ENCODE data around the gene CPNE4. TPM values are rescaled to one million over a fixed set of nuclear protein-coding genes. Genes with fewer than 3 reads are reported as not detected.
"Not testable (repeated sequence)": the region's sequence is repeated elsewhere in the genome, so short reads cannot be mapped to it uniquely, and the experiment has no call there.

The CPNE4 gene
- total RNA-seq, 1 experiment from 2014 or later: 31.1 TPM

DNA sequence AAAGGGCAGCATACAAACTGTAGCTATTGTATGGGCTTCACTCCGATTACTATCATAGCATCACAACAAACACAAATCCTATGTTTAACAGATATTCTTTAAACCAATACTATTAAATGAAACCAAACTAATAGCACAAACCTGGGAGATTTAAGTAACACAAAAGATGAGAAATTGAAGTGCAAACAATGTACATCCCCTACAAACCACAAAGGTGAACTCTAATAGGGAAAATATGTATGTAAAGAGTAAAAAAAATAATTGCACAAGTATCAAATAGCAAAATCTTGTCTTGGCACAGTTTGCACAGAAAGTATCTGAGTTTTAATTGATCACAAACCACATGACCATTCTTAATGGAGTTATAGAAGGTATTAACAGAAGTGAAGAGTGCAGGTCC lies 138.5 kb downstream of the CPNE4 start:
- Mint-ChIP-seq H3K27me3 (ENCODE audit: unreplicated experiment) (no peaks in the 10 kb centered on the region), H3K27ac (ENCODE audit: unreplicated experiment) (no peak overlapping the region), H3K4me1 (ENCODE audit: low read depth, unreplicated experiment) (no peaks in the 10 kb centered on the region), H3K4me3 (ENCODE audit: low read depth, unreplicated experiment) (no peak overlapping the region), H3K9me3 (ENCODE audit: low read depth, unreplicated experiment) (no peaks in the 10 kb centered on the region), H3K36me3 (ENCODE audit: insufficient read depth, unreplicated experiment) (no peaks in the 10 kb centered on the region)
- intact Hi-C loops (cut with micrococcal nuclease; ENCODE audit: unreplicated experiment): loop anchor here (5.0 kb wide), 1 partner anchor 316 kb away; no protein-coding TSS in a partner anchor
- TF ChIP-seq, protein P1, sequence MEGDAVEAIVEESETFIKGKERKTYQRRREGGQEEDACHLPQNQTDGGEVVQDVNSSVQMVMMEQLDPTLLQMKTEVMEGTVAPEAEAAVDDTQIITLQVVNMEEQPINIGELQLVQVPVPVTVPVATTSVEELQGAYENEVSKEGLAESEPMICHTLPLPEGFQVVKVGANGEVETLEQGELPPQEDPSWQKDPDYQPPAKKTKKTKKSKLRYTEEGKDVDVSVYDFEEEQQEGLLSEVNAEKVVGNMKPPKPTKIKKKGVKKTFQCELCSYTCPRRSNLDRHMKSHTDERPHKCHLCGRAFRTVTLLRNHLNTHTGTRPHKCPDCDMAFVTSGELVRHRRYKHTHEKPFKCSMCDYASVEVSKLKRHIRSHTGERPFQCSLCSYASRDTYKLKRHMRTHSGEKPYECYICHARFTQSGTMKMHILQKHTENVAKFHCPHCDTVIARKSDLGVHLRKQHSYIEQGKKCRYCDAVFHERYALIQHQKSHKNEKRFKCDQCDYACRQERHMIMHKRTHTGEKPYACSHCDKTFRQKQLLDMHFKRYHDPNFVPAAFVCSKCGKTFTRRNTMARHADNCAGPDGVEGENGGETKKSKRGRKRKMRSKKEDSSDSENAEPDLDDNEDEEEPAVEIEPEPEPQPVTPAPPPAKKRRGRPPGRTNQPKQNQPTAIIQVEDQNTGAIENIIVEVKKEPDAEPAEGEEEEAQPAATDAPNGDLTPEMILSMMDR (IDR thresholded peaks at IDR 0.05; ENCODE audit: unreplicated experiment): no peak
- no TSS peak for BruUV-seq (replicated peaks)
- CTCF ChIA-PET: no interaction called here
- no peak for DNase-seq

DNA sequence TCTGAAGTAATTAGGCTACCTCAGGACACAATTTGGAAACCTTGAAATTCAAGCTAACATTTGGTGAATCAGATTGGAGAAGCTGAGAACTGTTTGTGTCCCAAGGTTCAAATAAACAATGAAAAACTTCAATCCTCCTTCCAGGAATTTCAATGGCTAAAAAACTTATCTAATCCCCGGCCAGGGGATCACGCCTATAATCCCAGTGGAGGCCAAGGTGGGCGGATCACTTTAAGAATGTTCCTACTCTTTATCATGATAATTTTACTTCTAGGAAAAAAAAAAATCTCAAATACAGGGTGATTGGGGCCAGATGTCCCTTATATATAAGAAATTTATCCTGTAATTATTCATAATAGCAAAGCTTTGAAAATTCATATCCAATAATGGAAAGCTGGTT lies 139.0 kb downstream of the CPNE4 start:
- H3K4me3 Mint-ChIP-seq (ENCODE audit: low read depth, unreplicated experiment): no peak overlapping the region
- CTCF ChIA-PET: no interaction called here
- intact Hi-C loops (cut with micrococcal nuclease; ENCODE audit: unreplicated experiment): loop anchor here (5.0 kb wide), 1 partner anchor 317 kb away; no protein-coding TSS in a partner anchor
- no peak for DNase-seq
- TF ChIP-seq, protein P1 (IDR thresholded peaks at IDR 0.05; ENCODE audit: unreplicated experiment): no peak
- no peaks in the 10 kb centered on the region for H3K9me3 Mint-ChIP-seq (ENCODE audit: low read depth, unreplicated experiment)
- no peaks in the 10 kb centered on the region for H3K4me1 Mint-ChIP-seq (ENCODE audit: low read depth, unreplicated experiment)
- no peak overlapping the region for H3K27ac Mint-ChIP-seq (ENCODE audit: unreplicated experiment)
- BruUV-seq (replicated peaks): no TSS peak
- no peaks in the 10 kb centered on the region for H3K27me3 Mint-ChIP-seq (ENCODE audit: unreplicated experiment)
- no peaks in the 10 kb centered on the region for H3K36me3 Mint-ChIP-seq (ENCODE audit: insufficient read depth, unreplicated experiment)

DNA sequence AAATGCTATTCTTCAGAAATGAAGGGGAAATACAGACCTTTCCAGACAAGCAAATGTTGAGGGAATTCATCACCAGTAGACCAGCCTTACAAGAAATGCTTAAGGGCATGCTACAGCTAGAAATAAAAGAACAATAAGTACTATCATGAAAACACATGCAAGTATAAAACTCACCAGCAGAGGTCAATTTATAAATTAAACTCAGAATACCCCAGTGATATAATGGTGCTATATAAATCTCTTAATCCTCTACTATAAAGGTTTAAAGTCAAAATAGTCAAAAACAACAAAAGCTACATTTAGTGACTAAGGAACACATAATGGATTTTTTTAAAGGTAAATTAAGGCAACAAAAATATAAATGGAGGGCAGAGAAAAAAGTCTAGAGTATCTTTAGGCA lies 142.5 kb downstream of the CPNE4 start:
- TF ChIP-seq, protein P1 (IDR thresholded peaks at IDR 0.05; ENCODE audit: unreplicated experiment): peak; percentile 25
- intact Hi-C loops (cut with micrococcal nuclease; ENCODE audit: unreplicated experiment): loop anchor here (1.0 to 5.0 kb wide), 3 partner anchors 115 to 290 kb away; no protein-coding TSS in a partner anchor
- Mint-ChIP-seq H3K4me3 (ENCODE audit: low read depth, unreplicated experiment) (no peak overlapping the region), H3K9me3 (ENCODE audit: low read depth, unreplicated experiment) (no peaks in the 10 kb centered on the region), H3K36me3 (ENCODE audit: insufficient read depth, unreplicated experiment) (no peaks in the 10 kb centered on the region), H3K4me1 (ENCODE audit: low read depth, unreplicated experiment) (no peaks in the 10 kb centered on the region), H3K27ac (ENCODE audit: unreplicated experiment) (no peak overlapping the region), H3K27me3 (ENCODE audit: unreplicated experiment) (no peaks in the 10 kb centered on the region)
- DNase-seq: no peak
- CTCF ChIA-PET: interaction anchor here (1.0 to 1.7 kb wide), 4 partner anchors 66 to 318 kb away, joined by 3 to 6 read pairs (median 4); no protein-coding TSS in a partner anchor
- BruUV-seq (replicated peaks): no TSS peak

DNA sequence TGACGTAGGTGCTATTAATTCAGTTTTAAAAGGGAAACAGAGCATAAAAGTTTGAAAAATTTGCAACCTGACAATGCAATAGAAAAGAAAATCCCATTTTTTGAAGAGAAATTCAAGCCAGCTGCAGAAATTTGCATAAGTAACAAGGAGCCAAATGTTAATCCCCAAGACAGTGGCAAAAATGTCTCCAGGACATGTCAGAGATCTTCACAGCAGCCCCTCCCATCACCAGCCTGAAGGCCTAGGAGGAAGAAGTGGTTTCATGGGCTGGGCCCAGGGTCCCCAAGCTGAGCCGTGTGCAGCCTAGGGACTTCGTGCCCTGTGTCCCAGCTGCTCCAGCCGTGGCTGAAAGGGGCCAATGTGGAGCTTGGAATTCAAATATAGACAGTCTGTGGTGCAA lies 148.9 kb downstream of the CPNE4 start:
- DNase-seq; H3K27ac Mint-ChIP-seq (ENCODE audit: unreplicated experiment); CTCF ChIA-PET; intact Hi-C loops (cut with micrococcal nuclease; ENCODE audit: unreplicated experiment); H3K9me3 Mint-ChIP-seq (ENCODE audit: low read depth, unreplicated experiment); BruUV-seq (replicated peaks); H3K36me3 Mint-ChIP-seq (ENCODE audit: insufficient read depth, unreplicated experiment); H3K4me3 Mint-ChIP-seq (ENCODE audit: low read depth, unreplicated experiment); H3K27me3 Mint-ChIP-seq (ENCODE audit: unreplicated experiment); H3K4me1 Mint-ChIP-seq (ENCODE audit: low read depth, unreplicated experiment): not testable (repeated sequence)

DNA sequence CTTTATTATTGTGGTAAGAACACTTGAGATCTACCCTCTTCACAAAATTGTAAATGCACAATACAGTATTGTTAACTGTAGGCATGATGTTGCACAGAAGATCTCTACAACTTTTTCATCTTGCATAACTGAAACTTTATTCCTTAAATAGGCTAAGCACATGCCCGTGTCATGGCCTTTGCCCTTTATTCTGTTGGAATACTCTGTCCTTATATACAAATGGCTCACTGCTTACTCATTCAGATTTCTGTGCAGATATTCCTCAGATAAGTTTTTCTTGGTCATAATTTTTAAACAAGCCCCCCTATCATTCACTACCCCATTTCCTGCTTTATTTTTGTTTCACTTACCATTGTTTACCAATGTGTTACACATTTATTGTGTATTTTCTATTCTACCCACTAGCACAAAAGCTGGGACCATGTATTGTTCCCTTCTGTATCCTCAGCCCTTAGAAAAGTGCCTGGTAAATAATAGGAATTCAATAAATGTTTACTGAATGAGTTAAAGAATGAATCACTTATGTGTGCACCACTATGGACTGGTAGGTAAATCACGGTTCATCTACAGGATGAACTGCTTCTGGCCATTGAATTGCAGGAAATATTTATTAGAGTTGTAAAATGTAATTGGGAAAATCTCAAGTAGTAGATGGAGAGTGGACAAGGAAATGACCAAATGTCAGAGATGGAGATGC lies 151.0 kb downstream of the CPNE4 start:
- Mint-ChIP-seq H3K36me3 (ENCODE audit: insufficient read depth, unreplicated experiment) (no peaks in the 10 kb centered on the region), H3K4me1 (ENCODE audit: low read depth, unreplicated experiment) (peaks cover 5% of the 10 kb centered on the region), H3K9me3 (ENCODE audit: low read depth, unreplicated experiment) (peaks cover 3% of the 10 kb centered on the region), H3K4me3 (ENCODE audit: low read depth, unreplicated experiment) (no peak overlapping the region), H3K27me3 (ENCODE audit: unreplicated experiment) (no peaks in the 10 kb centered on the region), H3K27ac (ENCODE audit: unreplicated experiment) (no peak overlapping the region)
- TF ChIP-seq, protein P1 (IDR thresholded peaks at IDR 0.05; ENCODE audit: unreplicated experiment): no peak
- intact Hi-C loops (cut with micrococcal nuclease; ENCODE audit: unreplicated experiment): no loop called here
- CTCF ChIA-PET: interaction anchor here (0.6 kb wide), 1 partner anchor 58 kb away, joined by 3 read pairs; no protein-coding TSS in a partner anchor
- BruUV-seq (replicated peaks): no TSS peak
- no peak for DNase-seq
